GM12878 (cell line): ENCODE results near the gene MACROD2. TPM values are rescaled to one million over a fixed set of nuclear protein-coding genes. Genes with fewer than 3 reads are reported as not detected.

Source experiments
- ATAC-seq: fragments of 200-7000 bp; cut with Tn5 transposase; 3 replicates; pipeline ENCODE4 v1.9.1; 2020; ENCODE audit warnings: mild to moderate bottlenecking, moderate library complexity
- BruUV-seq: library from RNA; stranded (reverse); fragments of 400-500 nt; replicated peaks from 2 replicates; lab custom pipeline; 2021; lab: Mats Ljungman, UMichigan
- CTCF ChIA-PET: fragments of 300-600 bp; sonication (Branson Sonifier 250); formaldehyde crosslinking; extraction: SDS; loops from one replicate; lab custom pipeline; 2021; ENCODE audit warnings: inconsistent platforms; lab: Yijun Ruan, JAX
- POLR2A ChIA-PET: fragments of 350-600 bp; formaldehyde crosslinking; extraction: SDS; loops from one replicate; lab custom pipeline; 2021; ENCODE audit warnings: inconsistent platforms; lab: Charles Lee
- RAD21 ChIA-PET: fragments of 300-600 bp; sonication (Branson Sonifier 250); formaldehyde crosslinking; loops from one replicate; lab custom pipeline; 2023; ENCODE audit warnings: antibody characterized with exemption; ENCODE audit not compliant: unreplicated experiment; lab: Charles Lee
- SMC1A ChIA-PET: fragments of 300-600 bp; sonication (Branson Sonifier 250); formaldehyde crosslinking; loops from one replicate; lab custom pipeline; 2023; ENCODE audit not compliant: unreplicated experiment, uncharacterized antibody; lab: Charles Lee
- DNase-seq: peaks from one replicate; pipeline ENCODE4 v3.0.0-alpha.2; 2011; ENCODE audit warnings: low read depth, low spot score
- FAIRE-seq: peaks from 3 replicates; lab custom pipeline; 2011; peaks lifted over from hg19 to GRCh38; lab: Jason Lieb, UNC
- H2AFZ ChIP-seq: 2 replicates; pipeline ENCODE4 v1.6.0; 2011; ENCODE audit warnings: low read depth, low read length, control low read depth; ENCODE audit not compliant: control insufficient read depth
- H3K27ac ChIP-seq: 2 replicates; pipeline ENCODE4 v1.5.1; 2011; ENCODE audit warnings: control low read depth; ENCODE audit not compliant: control insufficient read depth, insufficient read depth
- H3K27me3 ChIP-seq, 2 experiments: replicated peaks in 1 of 2; 2 replicates each; pipeline versions ENCODE4 v1.6.0 to v1.6.1; 2011; ENCODE audit warnings: low read length in 1 of 2; ENCODE audit not compliant: control insufficient read depth in 2 of 2, insufficient read depth in 2 of 2
- H3K36me3 ChIP-seq, 2 experiments: 2 replicates each; pipeline ENCODE4 v1.5.1; 2011; ENCODE audit warnings: low read length in 1 of 2; ENCODE audit not compliant: control insufficient read depth in 2 of 2, insufficient read depth in 2 of 2
- H3K4me1 ChIP-seq: 2 replicates; pipeline ENCODE4 v1.6.1; 2011; ENCODE audit warnings: mild to moderate bottlenecking, low read length, moderate library complexity, mixed read lengths; ENCODE audit not compliant: control insufficient read depth, insufficient read depth
- H3K4me2 ChIP-seq: 2 replicates; pipeline ENCODE4 v1.6.0; 2011; ENCODE audit warnings: control low read depth; ENCODE audit not compliant: control insufficient read depth, insufficient read depth
- H3K4me3 ChIP-seq: fragments of 200-600 bp; sonication (generic); 2 replicates; pipeline ENCODE4 v1.5.1; 2016
- H3K79me2 ChIP-seq: 2 replicates; pipeline ENCODE4 v1.6.0; 2011; ENCODE audit warnings: low read length; ENCODE audit not compliant: control insufficient read depth, insufficient read depth
- H3K9ac ChIP-seq: 2 replicates; pipeline ENCODE4 v1.8.0; 2011; ENCODE audit warnings: low read length, control low read depth, mixed read lengths; ENCODE audit not compliant: control insufficient read depth, insufficient read depth
- H3K9me3 ChIP-seq: replicated peaks from 3 replicates; pipeline ENCODE4 v1.5.1; 2011; ENCODE audit warnings: mild to moderate bottlenecking, low read length; ENCODE audit not compliant: control insufficient read depth, insufficient read depth
- H4K20me1 ChIP-seq: 2 replicates; pipeline ENCODE4 v1.6.0; 2011; ENCODE audit not compliant: control insufficient read depth, insufficient read depth
- CBX5 ChIP-seq: sonication (generic); IDR thresholded peaks from 2 replicates; pipeline ENCODE4 v1.6.1; 2016; ENCODE audit warnings: low read depth, moderate library complexity, mild to moderate bottlenecking, inconsistent platforms
- CUX1 ChIP-seq: IDR thresholded peaks from 2 replicates; pipeline ENCODE4 v1.6.1; 2012; ENCODE audit warnings: improper control_type of control experiment, low read depth, low read length; ENCODE audit not compliant: insufficient replicate concordance
- DPF2 ChIP-seq: fragments of 450-650 bp; IDR thresholded peaks from 2 replicates; pipeline ENCODE4 v1.6.1; 2017; ENCODE audit warnings: mild to moderate bottlenecking
- E2F8 ChIP-seq: fragments of 450-650 bp; IDR thresholded peaks from 2 replicates; pipeline ENCODE4 v1.6.1; 2018; ENCODE audit warnings: mild to moderate bottlenecking, low read depth, moderate library complexity; ENCODE audit not compliant: partially characterized antibody
- ESRRA ChIP-seq: IDR thresholded peaks from 2 replicates; pipeline ENCODE4 v1.6.1; 2012; ENCODE audit warnings: mild to moderate bottlenecking, low read length, improper control_type of control experiment
- FOS ChIP-seq: IDR thresholded peaks from 3 replicates; pipeline ENCODE4 v1.6.1; 2011; ENCODE audit warnings: borderline replicate concordance; ENCODE audit not compliant: insufficient read length; ENCODE audit errors: extremely low read depth
- IKZF1 ChIP-seq: fragments of 450-650 bp; conservative IDR thresholded peaks from 2 replicates; pipeline ENCODE4 v1.6.1; 2017; ENCODE audit warnings: antibody characterized with exemption, mild to moderate bottlenecking
- KAT2A ChIP-seq: conservative IDR thresholded peaks from 2 replicates; pipeline ENCODE4 v1.6.1; 2011; ENCODE audit warnings: low read depth, low read length; ENCODE audit not compliant: control insufficient read depth
- RAD51 ChIP-seq: fragments of 450-650 bp; IDR thresholded peaks from 2 replicates; pipeline ENCODE4 v1.6.1; 2016; ENCODE audit warnings: moderate library complexity, mild to moderate bottlenecking, inconsistent platforms
- RUNX3 ChIP-seq: IDR thresholded peaks from 2 replicates; pipeline ENCODE4 v1.6.1; 2012; ENCODE audit warnings: low read length, inconsistent platforms
- SUZ12 ChIP-seq: fragments of 200-600 bp; sonication (generic); IDR thresholded peaks from one replicate; pipeline ENCODE4 v1.6.1; 2018; ENCODE audit warnings: antibody characterized with exemption, mild to moderate bottlenecking; ENCODE audit not compliant: unreplicated experiment
- TCF7 ChIP-seq: IDR thresholded peaks from 2 replicates; pipeline ENCODE4 v1.6.1; 2014; ENCODE audit warnings: antibody characterized with exemption, borderline replicate concordance
- YBX1 ChIP-seq: fragments of 450-650 bp; IDR thresholded peaks from 2 replicates; pipeline ENCODE4 v1.6.1; 2016; ENCODE audit warnings: antibody characterized with exemption
- ZNF207 ChIP-seq: fragments of 450-650 bp; IDR thresholded peaks from 2 replicates; pipeline ENCODE4 v1.6.1; 2014; ENCODE audit warnings: antibody characterized with exemption, mild to moderate bottlenecking, borderline replicate concordance
- ZNF24 ChIP-seq: fragments of 450-650 bp; IDR thresholded peaks from 2 replicates; pipeline ENCODE4 v1.6.1; 2017; ENCODE audit warnings: antibody characterized with exemption, mild to moderate bottlenecking
- WGBS: methylation state at CpG from one replicate; pipeline ENCODE4 v1.1.6; 2016; ENCODE audit warnings: low lambda C conversion rate; ENCODE audit not compliant: insufficient replicate concordance, insufficient coverage; ENCODE audit errors: missing lambda C conversion rate; 5-methylcytosine and 5-hydroxymethylcytosine counted together
- in situ Hi-C: fragments of 300-500 bp; cut with MboI; formaldehyde crosslinking; loops from 9 replicates; pipeline ENCODE4 v1.14.3; 2018; ENCODE audit warnings: mixed read lengths
- intact Hi-C: fragments of 100-400 bp; cut with micrococcal nuclease; formaldehyde crosslinking; loops from one replicate; pipeline ENCODE4 v1.14.2; 2022; ENCODE audit not compliant: unreplicated experiment
- polyA plus RNA-seq, 11 experiments: library from polyadenylated mRNA; depleted of rRNA in 4 of 11; unstranded in 6 of 11; stranded (reverse) in 5 of 11; fragments of >200 nt; fragmentation: Nextera tagmentation in 4 of 11; fragmentation: Illumina TruSeq in 1 of 11; extraction: Ambion mirVana in 4 of 11; extraction: Trizol in 1 of 11; gene quantifications; 1 replicate in 1 of 11; 2 replicates in 10 of 11; pipeline versions ENCODE4 v1.2.1 to v1.2.3, GENCODE V29; 2011 to 2016; ENCODE audit warnings: inconsistent platforms in 2 of 11, missing spikeins in 2 of 11, low read depth in 1 of 11
- total RNA-seq, 4 experiments: library from RNA; depleted of rRNA in 3 of 4; stranded (reverse); fragments of >200 nt in 3 of 4; fragmentation: Illumina TruSeq in 1 of 4; extraction: Trizol in 1 of 4; gene quantifications; 2 replicates each; pipeline versions ENCODE4 v1.2.1 to v1.2.3, GENCODE V29; 2013 to 2021

Gene MACROD2
- total and polyA plus RNA-seq, 10 of the 15 experiments (the other 5 are each of a cell fraction or from before 2014, with no cell fraction given) = 1.1 to 21.5 (median 2.2) TPM

GRCh38 chr20:14559612-14560011 is 564.3 kb downstream of the MACROD2 start:
- Histone ChIP-seq H3K4me2 (no peak overlapping the region), H2AFZ (no peak overlapping the region), H3K9ac (no peak overlapping the region), H4K20me1 (no peaks in the 10 kb centered on the region), H3K4me1 (no peaks in the 10 kb centered on the region), H3K4me3 (no peak overlapping the region), H3K27me3 (no peaks in the 10 kb centered on the region), H3K9me3 (no peaks in the 10 kb centered on the region), H3K79me2 (no peaks in the 10 kb centered on the region), H3K36me3 (no peaks in the 10 kb centered on the region), H3K27ac (no peak overlapping the region)
- FAIRE-seq (no peak), DNase-seq (no peak), ATAC-seq (no peak)
- no peak for TF ChIP-seq KAT2A
- TF ChIP-seq E2F8 = no peak
- TF ChIP-seq ZNF24 = no peak
- TF ChIP-seq ESRRA = no peak
- TF ChIP-seq ZNF207 = no peak
- no peak for TF ChIP-seq IKZF1
- TF ChIP-seq FOS = no peak
- no peak for TF ChIP-seq CUX1
- TF ChIP-seq DPF2 = no peak
- no peak for TF ChIP-seq YBX1
- TF ChIP-seq TCF7 = no peak
- no peak for TF ChIP-seq RAD51
- no peak for TF ChIP-seq SUZ12
- TF ChIP-seq CBX5 = no peak
- TF ChIP-seq RUNX3 = no peak
- ChIA-PET CTCF (no interaction called here), RAD21 (no interaction called here), SMC1A (no interaction called here), POLR2A (no interaction called here)
- intact Hi-C loops (no loop called here), in situ Hi-C loops (no loop called here)
- WGBS = 68% methylated on average over 1 of the region's 1 CpG
- no TSS peak for BruUV-seq
